ENCODE data around the gene ART3. TPM values are rescaled to one million over a fixed set of nuclear protein-coding genes. Genes with fewer than 3 reads are reported as not detected.
"Not testable (repeated sequence)": the region's sequence is repeated elsewhere in the genome, so short reads cannot be mapped to it uniquely, and the experiment has no call there.

ART3 gene
- polyA plus RNA-seq, 3 donors = not detected

DNA sequence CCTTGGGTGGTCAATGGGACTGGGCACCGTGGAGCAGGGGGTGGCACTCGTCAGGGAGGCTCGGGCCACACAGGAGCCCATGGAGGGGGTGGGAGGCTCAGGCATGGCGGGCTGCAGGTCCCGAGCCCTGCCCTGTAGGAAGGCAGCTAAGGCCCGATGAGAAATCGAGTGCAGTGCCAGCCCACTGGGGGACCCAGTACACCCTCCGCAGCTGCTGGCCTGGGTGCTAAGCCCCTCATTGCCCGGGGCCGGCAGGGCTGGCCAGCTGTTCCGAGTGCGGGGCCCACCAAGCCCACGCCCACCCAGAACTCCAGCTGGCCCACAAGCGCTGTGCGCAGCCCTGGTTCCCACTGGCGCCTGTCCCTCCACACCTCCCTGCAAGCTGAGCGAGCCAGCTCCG is 31.2 kb upstream of the ART3 start:
- H3K4me3 Mint-ChIP-seq; H3K27ac Mint-ChIP-seq; H3K4me1 Mint-ChIP-seq; H3K27me3 ChIP-seq (ENCODE audit: control insufficient read depth in 2 of 2, insufficient read depth in 2 of 2, low read length in 2 of 2); H2AFZ ChIP-seq (ENCODE audit: insufficient read depth, low read depth, low read length, poor library complexity, severe bottlenecking); H3K36me3 ChIP-seq (replicated peaks in 1 of 2; ENCODE audit: control insufficient read depth in 1 of 2, insufficient read depth in 2 of 2, low read length in 2 of 2); H3K4me3 ChIP-seq (replicated peaks in 1 of 3; ENCODE audit: low read depth in 2 of 3, low read length in 3 of 3); DNase-seq; H4K20me1 ChIP-seq (ENCODE audit: insufficient read depth, low read length); H3K9me3 Mint-ChIP-seq; intact Hi-C loops (cut with micrococcal nuclease); H3K27me3 Mint-ChIP-seq (ENCODE audit: low read depth in 3 of 3); H3K4me1 ChIP-seq (ENCODE audit: control insufficient read depth in 1 of 2, insufficient read depth in 2 of 2, low read length in 2 of 2); H3K9me3 ChIP-seq (replicated peaks in 1 of 2; ENCODE audit: control insufficient read depth in 1 of 2, insufficient read depth in 1 of 2, low read length in 2 of 2); H3K4me2 ChIP-seq (replicated peaks; ENCODE audit: extremely low read depth, low read length, poor library complexity, severe bottlenecking); H3K79me2 ChIP-seq (ENCODE audit: insufficient read depth, low read length); H3K36me3 Mint-ChIP-seq; H3K27ac ChIP-seq (ENCODE audit: low read depth in 1 of 2, low read length in 2 of 2); H3K9ac ChIP-seq (ENCODE audit: insufficient read depth, low read length, poor library complexity, severe bottlenecking): not testable (repeated sequence)
- 97% methylated on average over 8 of the region's 18 CpGs for WGBS (ENCODE audit: insufficient coverage)

- H3K36me3 ChIP-seq (replicated peaks in 1 of 2; ENCODE audit: control insufficient read depth in 1 of 2, insufficient read depth in 2 of 2, low read length in 2 of 2); H2AFZ ChIP-seq (ENCODE audit: insufficient read depth, low read depth, low read length, poor library complexity, severe bottlenecking); DNase-seq; H3K9ac ChIP-seq (ENCODE audit: insufficient read depth, low read length, poor library complexity, severe bottlenecking); H3K27me3 Mint-ChIP-seq (ENCODE audit: low read depth in 3 of 3); H3K4me1 ChIP-seq (ENCODE audit: control insufficient read depth in 1 of 2, insufficient read depth in 2 of 2, low read length in 2 of 2); H3K27ac ChIP-seq (ENCODE audit: low read depth in 1 of 2, low read length in 2 of 2); H3K27ac Mint-ChIP-seq; H3K36me3 Mint-ChIP-seq; H4K20me1 ChIP-seq (ENCODE audit: insufficient read depth, low read length); H3K4me2 ChIP-seq (replicated peaks; ENCODE audit: extremely low read depth, low read length, poor library complexity, severe bottlenecking); H3K27me3 ChIP-seq (ENCODE audit: control insufficient read depth in 2 of 2, insufficient read depth in 2 of 2, low read length in 2 of 2); intact Hi-C loops (cut with micrococcal nuclease); H3K4me1 Mint-ChIP-seq; H3K79me2 ChIP-seq (ENCODE audit: insufficient read depth, low read length); H3K4me3 ChIP-seq (replicated peaks in 1 of 3; ENCODE audit: low read depth in 2 of 3, low read length in 3 of 3); H3K4me3 Mint-ChIP-seq: not testable (repeated sequence)
- H3K9me3 ChIP-seq (replicated peaks in 1 of 2; ENCODE audit: control insufficient read depth in 1 of 2, insufficient read depth in 1 of 2, low read length in 2 of 2) = peaks cover 0 to 10% of the 10 kb centered on the region in 2 donors
- 88% methylated on average over 1 of the region's 4 CpGs for WGBS (ENCODE audit: insufficient coverage)
- H3K9me3 Mint-ChIP-seq = peaks cover 0 to 12% (median 4%) of the 10 kb centered on the region in 7 donors
These were observed 29.8 kb upstream of the ART3 start for GRCh38 chr4:76044686-76045085.

- H3K27me3 ChIP-seq (ENCODE audit: control insufficient read depth in 2 of 2, insufficient read depth in 2 of 2, low read length in 2 of 2); H3K79me2 ChIP-seq (ENCODE audit: insufficient read depth, low read length); H3K9me3 ChIP-seq (replicated peaks in 1 of 2; ENCODE audit: control insufficient read depth in 1 of 2, insufficient read depth in 1 of 2, low read length in 2 of 2); H3K4me1 ChIP-seq (ENCODE audit: control insufficient read depth in 1 of 2, insufficient read depth in 2 of 2, low read length in 2 of 2); H3K4me3 ChIP-seq (replicated peaks in 1 of 3; ENCODE audit: low read depth in 2 of 3, low read length in 3 of 3); H3K4me2 ChIP-seq (replicated peaks; ENCODE audit: extremely low read depth, low read length, poor library complexity, severe bottlenecking); H3K27ac ChIP-seq (ENCODE audit: low read depth in 1 of 2, low read length in 2 of 2); DNase-seq; H3K9me3 Mint-ChIP-seq; H3K36me3 ChIP-seq (replicated peaks in 1 of 2; ENCODE audit: control insufficient read depth in 1 of 2, insufficient read depth in 2 of 2, low read length in 2 of 2); H3K4me3 Mint-ChIP-seq; H3K27ac Mint-ChIP-seq; H2AFZ ChIP-seq (ENCODE audit: insufficient read depth, low read depth, low read length, poor library complexity, severe bottlenecking); intact Hi-C loops (cut with micrococcal nuclease); H4K20me1 ChIP-seq (ENCODE audit: insufficient read depth, low read length); H3K36me3 Mint-ChIP-seq; H3K9ac ChIP-seq (ENCODE audit: insufficient read depth, low read length, poor library complexity, severe bottlenecking); H3K27me3 Mint-ChIP-seq (ENCODE audit: low read depth in 3 of 3): not testable (repeated sequence)
- peaks cover 14% of the 10 kb centered on the region for H3K4me1 Mint-ChIP-seq
- WGBS (ENCODE audit: insufficient coverage) = 100% methylated on average over 10 of the region's 17 CpGs
These were observed 24.6 kb upstream of the ART3 start for GRCh38 chr4:76049860-76050416.

DNA sequence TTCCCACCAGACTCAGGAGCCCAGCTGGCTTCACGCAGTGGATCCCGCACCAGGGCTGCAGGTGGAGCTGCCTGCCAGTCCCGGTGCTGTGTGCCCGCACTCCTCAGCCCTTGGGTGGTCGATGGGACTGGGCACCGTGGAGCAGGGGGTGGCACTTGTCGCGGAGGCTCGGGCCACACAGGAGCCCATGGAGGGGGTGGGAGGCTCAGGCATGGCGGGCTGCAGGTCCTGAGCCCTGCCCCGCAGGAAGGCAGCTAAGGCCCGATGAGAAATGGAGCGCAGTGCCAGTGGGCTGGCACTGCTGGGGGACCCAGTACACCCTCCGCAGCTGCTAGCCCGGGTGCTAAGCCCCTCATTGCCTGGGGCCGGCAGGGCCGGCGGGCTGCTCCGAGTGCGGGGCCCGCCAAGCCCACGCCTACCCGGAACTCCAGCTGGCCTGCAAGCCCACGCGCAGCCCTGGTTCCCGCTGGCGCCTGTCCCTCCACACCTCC is 23.9 kb upstream of the ART3 start:
- H3K4me3 Mint-ChIP-seq; H3K27me3 ChIP-seq (ENCODE audit: control insufficient read depth in 2 of 2, insufficient read depth in 2 of 2, low read length in 2 of 2); H3K27ac Mint-ChIP-seq; H3K4me3 ChIP-seq (replicated peaks in 1 of 3; ENCODE audit: low read depth in 2 of 3, low read length in 3 of 3); H3K4me1 ChIP-seq (ENCODE audit: control insufficient read depth in 1 of 2, insufficient read depth in 2 of 2, low read length in 2 of 2); H3K27ac ChIP-seq (ENCODE audit: low read depth in 1 of 2, low read length in 2 of 2); H3K9me3 Mint-ChIP-seq; H3K36me3 Mint-ChIP-seq; H3K9ac ChIP-seq (ENCODE audit: insufficient read depth, low read length, poor library complexity, severe bottlenecking); H2AFZ ChIP-seq (ENCODE audit: insufficient read depth, low read depth, low read length, poor library complexity, severe bottlenecking); H3K79me2 ChIP-seq (ENCODE audit: insufficient read depth, low read length); H4K20me1 ChIP-seq (ENCODE audit: insufficient read depth, low read length); H3K4me2 ChIP-seq (replicated peaks; ENCODE audit: extremely low read depth, low read length, poor library complexity, severe bottlenecking); H3K27me3 Mint-ChIP-seq (ENCODE audit: low read depth in 3 of 3); H3K36me3 ChIP-seq (replicated peaks in 1 of 2; ENCODE audit: control insufficient read depth in 1 of 2, insufficient read depth in 2 of 2, low read length in 2 of 2); intact Hi-C loops (cut with micrococcal nuclease); DNase-seq; H3K9me3 ChIP-seq (replicated peaks in 1 of 2; ENCODE audit: control insufficient read depth in 1 of 2, insufficient read depth in 1 of 2, low read length in 2 of 2): not testable (repeated sequence)
- H3K4me1 Mint-ChIP-seq = peaks cover 21% of the 10 kb centered on the region
- 93% methylated on average over 18 of the region's 27 CpGs for WGBS (ENCODE audit: insufficient coverage)
